Natural killer cell treated with Interleukin-12 subunit alpha and Interleukin-12 subunit beta and Interleukin-15 and Interleukin-18, amount 100 ng/mL, for 72 hours (primary cell): Measurements from ENCODE around the gene SEC24D. TPM values are rescaled to one million over a fixed set of nuclear protein-coding genes. Genes with fewer than 3 reads are reported as not detected.

Experiments
- ATAC-seq, 2 donors: fragments of 150-1000 bp; cut with Tn5 transposase in 1 of 2; sonication (Bioruptor Pico), chemical (Tn5 transposase) in 1 of 2; 2 replicates each; pipeline ENCODE4 v1.10.0; 2021
- DNase-seq: peaks from one replicate; pipeline ENCODE4 v3.0.0; 2022; ENCODE audit warnings: low spot score
- H3K27ac Mint-ChIP-seq, 2 donors: 1 replicate in 1 of 2; 2 replicates in 1 of 2; pipeline ENCODE4 v1.8.0; 2022; ENCODE audit warnings: mixed read lengths in 2 of 2, mild to moderate bottlenecking in 1 of 2, moderate library complexity in 1 of 2
- H3K27me3 Mint-ChIP-seq, 2 donors: 1 replicate in 1 of 2; 2 replicates in 1 of 2; pipeline ENCODE4 v1.8.0; 2022; ENCODE audit warnings: mixed read lengths in 2 of 2
- H3K36me3 Mint-ChIP-seq: one replicate; pipeline ENCODE4 v1.8.0; 2022; ENCODE audit warnings: mixed read lengths
- H3K4me1 Mint-ChIP-seq, 2 donors: 1 replicate in 1 of 2; 2 replicates in 1 of 2; pipeline ENCODE4 v1.8.0; 2022; ENCODE audit warnings: low read depth in 2 of 2, mixed read lengths in 2 of 2, mild to moderate bottlenecking in 1 of 2
- H3K4me3 Mint-ChIP-seq: one replicate; pipeline ENCODE4 v1.8.0; 2022; ENCODE audit warnings: mixed read lengths
- H3K9me3 Mint-ChIP-seq: 2 replicates; pipeline ENCODE4 v1.8.0; 2022; ENCODE audit warnings: mixed read lengths
- total RNA-seq, 2 donors: library from RNA; stranded (reverse); gene quantifications; one replicate each; pipeline ENCODE4 v1.2.3, GENCODE V29; 2022

Gene SEC24D
- total RNA-seq, 2 donors from 2014 or later: 76.7 to 89.9 TPM

GRCh38 chr4:118738090-118738489 is 97.8 kb downstream of the SEC24D start:
- Mint-ChIP-seq H3K27ac (no peak overlapping the region), H3K27me3 (no peaks in the 10 kb centered on the region), H3K4me1 (no peaks in the 10 kb centered on the region), H3K9me3 (no peaks in the 10 kb centered on the region), H3K36me3 (peaks cover 20% of the 10 kb centered on the region), H3K4me3 (no peak overlapping the region)
- DNase-seq (no peak), ATAC-seq (no peak)

GRCh38 chr4:118736900-118737299 is 99.0 kb downstream of the SEC24D start:
- no peak for DNase-seq
- Mint-ChIP-seq H3K36me3 (peaks cover 20% of the 10 kb centered on the region), H3K27me3 (no peaks in the 10 kb centered on the region), H3K9me3 (no peaks in the 10 kb centered on the region), H3K4me1 (no peaks in the 10 kb centered on the region), H3K4me3 (no peak overlapping the region), H3K27ac (no peak overlapping the region)
- no peak for ATAC-seq

GRCh38 chr4:118734491-118735205 is 101.3 kb downstream of the SEC24D start:
- DNase-seq (no peak), ATAC-seq (no peak)
- Mint-ChIP-seq H3K36me3 (peaks cover 15% of the 10 kb centered on the region), H3K4me3 (no peak overlapping the region), H3K4me1 (no peaks in the 10 kb centered on the region), H3K27ac (no peak overlapping the region), H3K27me3 (no peaks in the 10 kb centered on the region), H3K9me3 (no peaks in the 10 kb centered on the region)

- ATAC-seq (no peak), DNase-seq (no peak)
- peaks cover 11% of the 10 kb centered on the region for H3K36me3 Mint-ChIP-seq
- no peak overlapping the region for H3K4me3 Mint-ChIP-seq
- H3K27me3 Mint-ChIP-seq: no peaks in the 10 kb centered on the region
- no peaks in the 10 kb centered on the region for H3K9me3 Mint-ChIP-seq
- no peak overlapping the region for H3K27ac Mint-ChIP-seq
- H3K4me1 Mint-ChIP-seq: no peaks in the 10 kb centered on the region
Measured at GRCh38 chr4:118732591-118733330, 103.2 kb downstream of the SEC24D start.

GRCh38 chr4:118730683-118731082 is 105.2 kb downstream of the SEC24D start:
- DNase-seq (no peak), ATAC-seq (no peak)
- H3K9me3 Mint-ChIP-seq: no peaks in the 10 kb centered on the region
- peaks cover 22% of the 10 kb centered on the region for H3K36me3 Mint-ChIP-seq
- no peak overlapping the region for H3K27ac Mint-ChIP-seq
- H3K4me3 Mint-ChIP-seq: no peak overlapping the region
- H3K27me3 Mint-ChIP-seq: no peaks in the 10 kb centered on the region
- H3K4me1 Mint-ChIP-seq: no peaks in the 10 kb centered on the region

GRCh38 chr4:118729287-118730286 is 106.3 kb downstream of the SEC24D start:
- no peak overlapping the region for H3K27ac Mint-ChIP-seq
- DNase-seq (no peak), ATAC-seq (no peak)
- peaks cover 20% of the 10 kb centered on the region for H3K36me3 Mint-ChIP-seq
- H3K4me3 Mint-ChIP-seq: no peak overlapping the region
- H3K27me3 Mint-ChIP-seq: no peaks in the 10 kb centered on the region
- H3K4me1 Mint-ChIP-seq: no peaks in the 10 kb centered on the region
- no peaks in the 10 kb centered on the region for H3K9me3 Mint-ChIP-seq

GRCh38 chr4:118727360-118727759 is 108.6 kb downstream of the SEC24D start:
- no peak for ATAC-seq
- H3K27ac Mint-ChIP-seq: no peak overlapping the region
- no peaks in the 10 kb centered on the region for H3K9me3 Mint-ChIP-seq
- no peaks in the 10 kb centered on the region for H3K27me3 Mint-ChIP-seq
- H3K36me3 Mint-ChIP-seq: peaks cover 27% of the 10 kb centered on the region
- H3K4me3 Mint-ChIP-seq: no peak overlapping the region
- H3K4me1 Mint-ChIP-seq: peaks cover 4 to 7% of the 10 kb centered on the region in 2 donors
- DNase-seq: no peak

- DNase-seq (no peak), ATAC-seq (no peak)
- H3K27me3 Mint-ChIP-seq: no peaks in the 10 kb centered on the region
- no peak overlapping the region for H3K27ac Mint-ChIP-seq
- peaks cover 35% of the 10 kb centered on the region for H3K36me3 Mint-ChIP-seq
- no peak overlapping the region for H3K4me3 Mint-ChIP-seq
- peaks cover 7% of the 10 kb centered on the region in 2 donors for H3K4me1 Mint-ChIP-seq
- no peaks in the 10 kb centered on the region for H3K9me3 Mint-ChIP-seq
Measured at GRCh38 chr4:118723369-118723768, 112.6 kb downstream of the SEC24D start.

- no peak overlapping the region for H3K4me3 Mint-ChIP-seq
- H3K27me3 Mint-ChIP-seq: no peaks in the 10 kb centered on the region
- H3K9me3 Mint-ChIP-seq: no peaks in the 10 kb centered on the region
- peaks cover 7% of the 10 kb centered on the region in 2 donors for H3K4me1 Mint-ChIP-seq
- ATAC-seq (no peak), DNase-seq (no peak)
- no peak overlapping the region for H3K27ac Mint-ChIP-seq
- peaks cover 31% of the 10 kb centered on the region for H3K36me3 Mint-ChIP-seq
Measured at GRCh38 chr4:118721752-118722151, 114.2 kb downstream of the SEC24D start.

- Mint-ChIP-seq H3K27me3 (no peaks in the 10 kb centered on the region), H3K9me3 (no peaks in the 10 kb centered on the region), H3K4me3 (no peak overlapping the region), H3K27ac (no peak overlapping the region), H3K4me1 (peaks cover under 1 to 3% of the 10 kb centered on the region in 2 donors), H3K36me3 (peaks cover 13% of the 10 kb centered on the region)
- no peak for DNase-seq
- no peak for ATAC-seq
Measured at GRCh38 chr4:118718511-118719170, 117.3 kb downstream of the SEC24D start.

- ATAC-seq: no peak
- H3K27ac Mint-ChIP-seq: no peak overlapping the region
- H3K36me3 Mint-ChIP-seq: peaks cover 12% of the 10 kb centered on the region
- peaks cover 6 to 12% of the 10 kb centered on the region in 2 donors for H3K4me1 Mint-ChIP-seq
- no peaks in the 10 kb centered on the region for H3K27me3 Mint-ChIP-seq
- no peak overlapping the region for H3K4me3 Mint-ChIP-seq
- H3K9me3 Mint-ChIP-seq: no peaks in the 10 kb centered on the region
- DNase-seq: no peak
Measured at GRCh38 chr4:118716304-118716703, 119.6 kb downstream of the SEC24D start.

GRCh38 chr4:118714682-118715081 is 121.2 kb downstream of the SEC24D start:
- no peak for DNase-seq
- no peaks in the 10 kb centered on the region for H3K27me3 Mint-ChIP-seq
- peaks cover 6 to 9% of the 10 kb centered on the region in 2 donors for H3K4me1 Mint-ChIP-seq
- H3K36me3 Mint-ChIP-seq: peaks cover 8% of the 10 kb centered on the region
- no peak overlapping the region for H3K4me3 Mint-ChIP-seq
- no peaks in the 10 kb centered on the region for H3K9me3 Mint-ChIP-seq
- no peak overlapping the region for H3K27ac Mint-ChIP-seq
- ATAC-seq: no peak

GRCh38 chr4:118712872-118713271 is 123.1 kb downstream of the SEC24D start:
- Mint-ChIP-seq H3K9me3 (no peaks in the 10 kb centered on the region), H3K4me3 (no peak overlapping the region), H3K27ac (no peak overlapping the region), H3K4me1 (peaks cover 6 to 9% of the 10 kb centered on the region in 2 donors), H3K36me3 (peaks cover 15% of the 10 kb centered on the region), H3K27me3 (no peaks in the 10 kb centered on the region)
- peak; percentile 52 to 70 for ATAC-seq
- no peak for DNase-seq
